SJSA1 (cell line): ENCODE data around the gene MPPED2. TPM values are rescaled to one million over a fixed set of nuclear protein-coding genes. Genes with fewer than 3 reads are reported as not detected.

Source experiments
- DNase-seq, 2 experiments: peaks; one replicate each; pipeline ENCODE4 v3.0.0-alpha.2; 2015 to 2020; ENCODE audit warnings: low spot score in 2 of 2, low read depth in 1 of 2
- H3K27ac ChIP-seq: fragments of 250-450 bp; sonication (Bioruptor Pico); 2 replicates; pipeline ENCODE4 v1.5.1; 2020; ENCODE audit warnings: mild to moderate bottlenecking, moderate library complexity
- H3K27me3 ChIP-seq: fragments of 250-450 bp; sonication (Bioruptor Pico); replicated peaks from 2 replicates; pipeline ENCODE4 v1.5.1; 2020; ENCODE audit warnings: mild to moderate bottlenecking, moderate library complexity
- H3K36me3 ChIP-seq: fragments of 250-450 bp; sonication (Bioruptor Pico); 2 replicates; pipeline ENCODE4 v1.5.1; 2020; ENCODE audit warnings: mild to moderate bottlenecking
- H3K4me1 ChIP-seq: fragments of 250-450 bp; sonication (Bioruptor Pico); replicated peaks from 2 replicates; pipeline ENCODE4 v1.6.1; 2021; ENCODE audit warnings: mild to moderate bottlenecking
- H3K4me3 ChIP-seq: fragments of 250-450 bp; sonication (Bioruptor Pico); 2 replicates; pipeline ENCODE4 v1.5.1; 2020; ENCODE audit warnings: mild to moderate bottlenecking
- H3K9me3 ChIP-seq: fragments of 250-450 bp; sonication (Bioruptor Pico); replicated peaks from 2 replicates; pipeline ENCODE4 v1.5.1; 2020; ENCODE audit warnings: mild to moderate bottlenecking
- total RNA-seq: library from RNA; depleted of rRNA; stranded (reverse); fragments of >200 nt; shearing (Covaris generic); gene quantifications from 2 replicates; pipeline ENCODE4 v1.2.3, GENCODE V29; 2014

Gene MPPED2
- total RNA-seq, 1 experiment from 2014 or later: not detected

DNA sequence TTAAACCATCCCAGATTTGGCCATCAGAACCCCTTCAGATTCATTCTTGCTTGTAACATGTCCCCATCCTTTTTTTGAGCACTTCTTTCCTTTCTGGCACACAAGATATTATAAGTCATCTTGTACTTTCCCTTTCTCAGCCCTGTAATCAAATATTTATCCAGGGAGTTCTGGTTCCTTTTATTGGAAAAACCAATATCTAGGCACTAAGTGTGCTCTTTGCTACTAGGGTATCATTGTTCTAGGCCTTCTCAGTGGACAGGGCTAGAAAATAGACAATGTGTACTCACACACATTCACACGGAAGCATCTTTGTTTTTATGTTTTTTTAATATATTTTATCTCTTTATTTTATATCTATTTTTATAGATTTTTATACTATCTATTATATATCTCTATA is 216.0 kb downstream of the MPPED2 start:
- H3K27ac ChIP-seq: no peak overlapping the region
- H3K4me1 ChIP-seq: no peaks in the 10 kb centered on the region
- no peaks in the 10 kb centered on the region for H3K9me3 ChIP-seq
- H3K36me3 ChIP-seq: no peaks in the 10 kb centered on the region
- H3K4me3 ChIP-seq: no peak overlapping the region
- no peaks in the 10 kb centered on the region for H3K27me3 ChIP-seq
- DNase-seq: no peak

DNA sequence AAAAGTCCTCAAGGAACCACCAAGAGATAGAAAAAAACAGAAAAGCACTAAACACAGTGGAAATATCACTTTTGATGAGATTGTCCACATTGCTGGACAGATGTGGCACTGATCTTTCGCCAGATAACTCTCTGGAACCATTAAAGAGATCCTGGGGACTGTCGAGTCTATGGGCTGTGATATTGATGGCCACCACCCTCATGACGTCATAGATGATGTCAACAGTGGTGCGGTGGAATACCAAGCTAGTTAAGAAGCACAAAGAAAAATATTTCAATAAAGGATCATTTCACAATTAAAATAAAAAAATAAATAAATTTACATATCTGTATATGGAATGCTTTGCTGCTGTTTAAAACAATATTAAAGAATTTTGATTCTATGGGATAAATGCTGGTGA is 217.8 kb downstream of the MPPED2 start:
- no peak for DNase-seq
- no peaks in the 10 kb centered on the region for H3K4me1 ChIP-seq
- no peaks in the 10 kb centered on the region for H3K36me3 ChIP-seq
- H3K27ac ChIP-seq: no peak overlapping the region
- H3K27me3 ChIP-seq: no peaks in the 10 kb centered on the region
- no peak overlapping the region for H3K4me3 ChIP-seq
- H3K9me3 ChIP-seq: no peaks in the 10 kb centered on the region

DNA sequence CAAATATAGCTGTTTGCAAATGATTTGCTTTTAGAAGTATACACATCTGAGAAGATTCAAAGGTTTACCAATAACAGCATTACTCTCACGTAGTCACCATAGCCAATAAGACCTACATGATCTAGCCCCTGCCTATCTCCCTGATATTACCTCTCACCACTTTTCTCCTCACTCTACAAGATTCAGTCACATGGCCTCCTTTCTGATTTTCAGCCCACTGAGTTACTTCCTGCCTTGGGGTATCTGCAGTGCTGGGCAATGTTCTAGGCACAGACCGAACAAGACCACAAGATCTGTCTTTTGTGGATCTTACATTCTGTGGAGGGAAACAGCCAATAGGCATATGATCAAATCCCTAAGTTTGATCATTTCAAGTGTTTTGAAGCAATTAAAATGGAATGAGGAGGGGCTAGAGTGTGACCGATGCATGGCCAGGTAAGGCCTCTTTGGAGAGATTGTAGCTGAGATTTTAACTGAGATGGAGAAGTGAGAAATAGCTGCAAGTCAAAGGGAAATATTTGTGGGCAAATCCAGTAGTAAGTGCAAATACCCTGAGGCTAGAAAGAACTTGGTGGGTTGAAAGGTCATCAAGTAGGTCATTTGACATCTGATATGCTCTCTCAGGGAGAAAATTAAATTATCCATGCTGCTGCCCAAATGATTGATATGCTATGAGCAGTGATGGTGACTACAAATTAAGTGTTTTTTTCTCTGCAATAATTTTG is 220.2 kb downstream of the MPPED2 start:
- no peaks in the 10 kb centered on the region for H3K27me3 ChIP-seq
- DNase-seq: no peak
- no peak overlapping the region for H3K4me3 ChIP-seq
- no peaks in the 10 kb centered on the region for H3K9me3 ChIP-seq
- H3K27ac ChIP-seq: no peak overlapping the region
- no peaks in the 10 kb centered on the region for H3K4me1 ChIP-seq
- no peaks in the 10 kb centered on the region for H3K36me3 ChIP-seq

DNA sequence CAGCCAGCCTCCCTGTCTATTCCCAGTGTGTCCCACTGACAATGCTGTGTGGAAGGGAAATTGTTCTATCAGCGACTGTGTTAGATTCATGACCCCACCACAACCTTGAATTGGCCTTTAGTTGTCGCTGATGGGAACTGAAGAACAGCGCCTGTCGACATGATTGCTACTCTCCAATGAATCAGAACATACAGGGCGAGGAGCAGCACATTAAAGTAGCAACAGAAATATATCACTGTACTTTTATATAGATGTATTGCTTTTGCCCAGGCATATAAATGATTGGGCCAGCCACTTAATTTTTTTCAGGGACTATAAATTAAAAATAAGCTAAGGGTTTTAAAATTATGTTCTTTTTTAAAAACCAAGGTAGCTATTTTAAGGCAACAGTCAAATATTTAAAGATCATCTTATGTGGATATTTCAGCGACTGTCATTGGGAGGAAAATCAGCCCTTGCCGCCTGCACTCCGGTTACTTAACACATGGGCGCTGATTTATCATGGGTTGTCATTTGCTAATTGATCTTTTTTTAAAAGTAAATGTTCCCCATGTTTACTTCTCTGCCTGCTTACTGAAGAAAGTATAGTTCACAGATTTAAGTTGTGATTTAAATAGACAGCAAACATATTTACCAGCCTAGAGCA is 221.2 kb downstream of the MPPED2 start:
- H3K27me3 ChIP-seq: no peaks in the 10 kb centered on the region

DNA sequence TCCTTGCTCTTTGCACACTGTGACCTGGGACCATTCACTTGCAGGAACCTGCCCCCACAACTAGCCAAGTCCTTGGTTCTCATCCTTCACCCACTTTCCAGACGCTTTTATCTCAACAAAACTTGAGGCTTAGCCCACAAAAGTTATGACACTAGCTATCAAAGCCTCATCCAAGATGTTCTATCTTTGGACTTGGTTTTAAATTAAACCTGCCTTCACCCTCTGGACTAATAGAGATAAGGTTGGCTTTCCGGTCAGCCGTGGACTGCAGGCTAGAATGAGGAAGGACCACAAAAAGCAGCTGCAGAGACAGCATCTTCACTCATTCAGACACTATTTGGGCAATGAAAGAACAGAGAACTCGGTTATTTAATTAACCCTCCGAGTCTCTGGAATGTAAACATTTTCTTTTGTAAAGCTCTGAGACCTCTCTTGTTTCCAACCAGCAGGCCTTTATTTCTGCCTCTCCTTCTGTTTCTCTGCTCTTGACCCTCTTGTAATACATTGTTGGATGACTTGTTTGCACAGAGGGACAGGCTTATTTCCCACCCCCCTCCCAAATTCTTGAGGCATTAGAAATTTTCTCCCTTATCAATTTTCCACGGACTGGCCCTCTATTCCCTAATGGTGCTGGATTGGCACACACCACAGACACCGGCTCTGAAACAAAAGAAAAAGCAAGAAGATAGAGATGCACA is 221.9 kb downstream of the MPPED2 start:
- no peaks in the 10 kb centered on the region for H3K36me3 ChIP-seq
- no peaks in the 10 kb centered on the region for H3K27me3 ChIP-seq
- H3K27ac ChIP-seq: no peak overlapping the region
- no peaks in the 10 kb centered on the region for H3K4me1 ChIP-seq
- H3K9me3 ChIP-seq: no peaks in the 10 kb centered on the region
- H3K4me3 ChIP-seq: no peak overlapping the region
- no peak for DNase-seq

More for the DNA sequence above, 221.2 kb downstream of the MPPED2 start:
- H3K27ac ChIP-seq: no peak overlapping the region
- H3K4me3 ChIP-seq: no peak overlapping the region
- H3K4me1 ChIP-seq: no peaks in the 10 kb centered on the region
- H3K9me3 ChIP-seq: no peaks in the 10 kb centered on the region
- DNase-seq: no peak
- H3K36me3 ChIP-seq: no peaks in the 10 kb centered on the region

DNA sequence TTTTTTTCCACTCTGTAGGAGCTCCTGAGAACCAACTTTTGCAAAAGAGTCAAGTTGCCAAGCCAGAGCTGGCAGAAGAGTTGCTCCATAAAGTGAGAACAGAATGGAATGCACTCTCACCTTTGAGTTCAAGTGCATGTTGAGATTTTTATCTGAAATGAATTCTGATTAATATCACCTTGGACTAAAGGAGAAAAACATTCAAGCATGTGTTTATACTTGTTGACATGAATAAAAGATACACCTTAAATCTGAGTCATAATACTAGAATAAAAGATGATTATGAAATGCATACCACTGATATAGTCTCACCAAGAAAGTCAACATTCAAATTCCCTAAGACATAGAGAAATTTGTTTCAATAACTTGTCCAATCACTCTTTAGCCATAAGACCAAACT is 225.4 kb downstream of the MPPED2 start:
- no peaks in the 10 kb centered on the region for H3K4me1 ChIP-seq
- H3K4me3 ChIP-seq: no peak overlapping the region
- H3K9me3 ChIP-seq: no peaks in the 10 kb centered on the region
- H3K27me3 ChIP-seq: no peaks in the 10 kb centered on the region
- no peak for DNase-seq
- no peak overlapping the region for H3K27ac ChIP-seq
- no peaks in the 10 kb centered on the region for H3K36me3 ChIP-seq
